CD14-positive monocyte (primary cell): Measurements from ENCODE around the gene ZMYND19. TPM values are rescaled to one million over a fixed set of nuclear protein-coding genes. Genes with fewer than 3 reads are reported as not detected.
A peak's percentile ranks its signal among the peaks of the same experiment; 100 is the strongest.

Experiments used
- DNase-seq, 3 donors: peaks; one replicate each; pipeline ENCODE4 v3.0.0-alpha.2; 2011 to 2022
- H2AFZ ChIP-seq: 2 replicates; pipeline ENCODE4 v1.6.0; 2012; ENCODE audit warnings: mild to moderate bottlenecking, low read depth, low read length, inconsistent platforms; ENCODE audit not compliant: insufficient read depth, poor library complexity, severe bottlenecking
- H3K27ac ChIP-seq, 2 donors: 1 replicate in 1 of 2; 2 replicates in 1 of 2; pipeline ENCODE4 v1.5.1; 2012 to 2013; ENCODE audit warnings: low read length in 2 of 2, control low read depth in 1 of 2, inconsistent platforms in 1 of 2, low read depth in 1 of 2, mild to moderate bottlenecking in 1 of 2
- H3K27me3 ChIP-seq, 2 donors: one replicate each; pipeline versions ENCODE4 v1.6.0 to v1.6.1; 2011 to 2013; ENCODE audit warnings: low read length in 2 of 2; ENCODE audit not compliant: control insufficient read depth in 2 of 2, insufficient read depth in 2 of 2
- H3K36me3 ChIP-seq, 2 donors: replicated peaks in 1 of 2; 1 replicate in 1 of 2; 2 replicates in 1 of 2; pipeline versions ENCODE4 v1.5.1 to v1.6.1; 2012 to 2013; ENCODE audit warnings: low read length in 2 of 2, control low read depth in 1 of 2, inconsistent platforms in 1 of 2, mild to moderate bottlenecking in 1 of 2; ENCODE audit not compliant: insufficient read depth in 2 of 2, control insufficient read depth in 1 of 2
- H3K4me1 ChIP-seq, 2 donors: 1 replicate in 1 of 2; 2 replicates in 1 of 2; pipeline versions ENCODE4 v1.5.1 to v1.6.1; 2012 to 2013; ENCODE audit warnings: low read length in 2 of 2, control low read depth in 1 of 2, inconsistent platforms in 1 of 2, mild to moderate bottlenecking in 1 of 2, moderate library complexity in 1 of 2; ENCODE audit not compliant: insufficient read depth in 2 of 2, control insufficient read depth in 1 of 2
- H3K4me2 ChIP-seq: replicated peaks from 2 replicates; pipeline ENCODE3; 2012; ENCODE audit warnings: low read length, moderate library complexity, mild to moderate bottlenecking; ENCODE audit not compliant: poor library complexity, severe bottlenecking; ENCODE audit errors: extremely low read depth
- H3K4me3 ChIP-seq, 3 experiments: fragments of 200-600 bp in 1 of 3; sonication (generic) in 1 of 3; replicated peaks in 1 of 3; 1 replicate in 2 of 3; 2 replicates in 1 of 3; pipeline ENCODE4 v1.5.1; 2011 to 2013; ENCODE audit warnings: low read length in 3 of 3, mild to moderate bottlenecking in 3 of 3, control low read depth in 2 of 3, low read depth in 2 of 3, inconsistent platforms in 1 of 3, moderate library complexity in 1 of 3
- H3K79me2 ChIP-seq: 2 replicates; pipeline ENCODE4 v1.6.0; 2012; ENCODE audit warnings: mild to moderate bottlenecking, control low read depth, inconsistent platforms, low read length, moderate library complexity; ENCODE audit not compliant: insufficient read depth
- H3K9ac ChIP-seq: 2 replicates; pipeline ENCODE4 v1.6.0; 2017; ENCODE audit warnings: low read length, mild to moderate bottlenecking; ENCODE audit not compliant: insufficient read depth, poor library complexity, severe bottlenecking
- H3K9me3 ChIP-seq, 2 donors: replicated peaks in 1 of 2; 1 replicate in 1 of 2; 2 replicates in 1 of 2; pipeline versions ENCODE4 v1.5.1 to v1.6.1; 2012 to 2013; ENCODE audit warnings: low read length in 2 of 2, control low read depth in 1 of 2; ENCODE audit not compliant: control insufficient read depth in 1 of 2, insufficient read depth in 1 of 2
- H4K20me1 ChIP-seq: 2 replicates; pipeline ENCODE4 v1.6.0; 2012; ENCODE audit warnings: mild to moderate bottlenecking, low read length, control low read depth, moderate library complexity; ENCODE audit not compliant: insufficient read depth
- H3K27ac Mint-ChIP-seq, 7 donors: one replicate each; pipeline ENCODE4 v1.8.0; 2020; ENCODE audit warnings: mild to moderate bottlenecking in 7 of 7, mixed read lengths in 7 of 7, moderate library complexity in 6 of 7, inconsistent platforms in 2 of 7
- H3K27me3 Mint-ChIP-seq, 3 donors: one replicate each; pipeline ENCODE4 v1.8.0; 2021 to 2022; ENCODE audit warnings: low read depth in 3 of 3, mild to moderate bottlenecking in 3 of 3, mixed read lengths in 3 of 3, moderate library complexity in 3 of 3, inconsistent platforms in 1 of 3
- H3K36me3 Mint-ChIP-seq, 2 donors: one replicate each; pipeline ENCODE4 v1.8.0; 2020; ENCODE audit warnings: mixed read lengths in 2 of 2, inconsistent platforms in 1 of 2, mild to moderate bottlenecking in 1 of 2
- H3K4me1 Mint-ChIP-seq: one replicate; pipeline ENCODE4 v1.8.0; 2020; ENCODE audit warnings: mild to moderate bottlenecking, mixed read lengths
- H3K4me3 Mint-ChIP-seq, 2 donors: one replicate each; pipeline ENCODE4 v1.8.0; 2020; ENCODE audit warnings: mild to moderate bottlenecking in 2 of 2, mixed read lengths in 2 of 2, moderate library complexity in 1 of 2
- H3K9me3 Mint-ChIP-seq, 7 donors: one replicate each; pipeline ENCODE4 v1.8.0; 2020 to 2022; ENCODE audit warnings: mixed read lengths in 7 of 7, mild to moderate bottlenecking in 6 of 7, moderate library complexity in 6 of 7, inconsistent platforms in 2 of 7
- WGBS: methylation state at CpG from one replicate; pipeline ENCODE4 v1.1.5; 2013; ENCODE audit warnings: missing lambda C conversion rate; ENCODE audit not compliant: insufficient coverage; 5-methylcytosine and 5-hydroxymethylcytosine counted together
- intact Hi-C, 2 donors: fragments of 100-400 bp; cut with micrococcal nuclease; formaldehyde crosslinking; loops; one replicate each; pipeline versions ENCODE4 v1.15.0 to v1.15.1; 2023
- polyA plus RNA-seq, 3 donors: library from polyadenylated mRNA; depleted of rRNA in 1 of 3; unstranded in 2 of 3; stranded (reverse) in 1 of 3; fragments of 300-500 nt in 2 of 3; fragments of >200 nt in 1 of 3; fragmentation: Illumina TruSeq in 2 of 3; gene quantifications; 1 replicate in 2 of 3; 2 replicates in 1 of 3; pipeline ENCODE4 v1.2.3, GENCODE V29; 2012 to 2021
- TF ChIP-seq, protein P1 (sequence below): fragments of 200-600 bp; IDR thresholded peaks from one replicate; pipeline ENCODE4 v1.8.0; 2022; ENCODE audit warnings: antibody characterized with exemption, mild to moderate bottlenecking

ZMYND19 gene
- polyA plus RNA-seq, 3 donors = 1.9 to 12.4 (median 4.5) TPM

DNA sequence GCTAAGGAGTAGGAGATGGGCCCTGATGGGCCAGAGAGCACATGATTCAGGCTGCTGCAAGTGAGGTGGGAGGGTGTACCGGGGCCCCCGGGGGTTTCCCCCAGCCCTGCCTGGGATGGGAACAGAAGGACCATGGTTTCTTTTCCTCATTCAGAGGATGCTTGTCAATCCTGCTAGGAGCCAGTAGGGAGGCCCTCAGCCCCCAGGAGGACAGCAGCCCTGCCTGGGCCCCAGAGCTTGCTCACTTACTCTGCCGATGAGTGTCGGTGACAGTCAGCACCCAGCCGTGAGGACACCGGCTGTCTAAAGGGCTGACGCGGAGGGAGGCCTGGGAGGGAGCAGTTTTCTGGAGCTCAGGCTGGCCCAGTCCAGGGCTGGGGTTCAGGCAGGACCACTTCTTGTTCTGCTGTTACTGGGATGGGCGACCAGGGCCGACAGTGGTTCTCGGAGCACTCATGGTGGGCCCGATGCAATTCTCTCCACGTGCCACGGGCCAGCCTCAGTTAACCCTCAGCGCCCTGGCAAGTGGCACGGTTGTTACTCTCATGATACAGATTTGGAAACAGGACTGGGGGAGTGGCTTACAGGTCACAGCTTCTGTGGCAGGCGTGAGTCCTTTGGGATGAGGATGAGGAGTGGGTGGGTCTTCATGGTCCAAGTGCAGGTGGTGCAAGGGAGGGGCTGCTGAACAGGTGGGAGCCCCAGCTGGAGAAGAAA lies 17.0 kb upstream of the ZMYND19 start:
- Histone ChIP-seq H3K9ac (peak overlapping the region; percentile 79), H3K9me3 (no peaks in the 10 kb centered on the region), H3K36me3 (peaks cover 0 to under 1% of the 10 kb centered on the region in 2 donors), H3K4me2 (peak overlapping the region; percentile 99), H3K4me3 (peak overlapping the region; percentile 41 to 93 (median 74)), H2AFZ (no peak overlapping the region), H3K4me1 (peaks cover 71 to 74% of the 10 kb centered on the region in 2 donors), H3K79me2 (peaks cover 63% of the 10 kb centered on the region), H3K27ac (peak overlapping the region; percentile 80 to 82), H3K27me3 (no peaks in the 10 kb centered on the region), H4K20me1 (peaks cover 55% of the 10 kb centered on the region)
- H3K27me3 Mint-ChIP-seq = peaks cover 0 to 10% (median 6%) of the 10 kb centered on the region in 3 donors
- TF ChIP-seq, protein P1, sequence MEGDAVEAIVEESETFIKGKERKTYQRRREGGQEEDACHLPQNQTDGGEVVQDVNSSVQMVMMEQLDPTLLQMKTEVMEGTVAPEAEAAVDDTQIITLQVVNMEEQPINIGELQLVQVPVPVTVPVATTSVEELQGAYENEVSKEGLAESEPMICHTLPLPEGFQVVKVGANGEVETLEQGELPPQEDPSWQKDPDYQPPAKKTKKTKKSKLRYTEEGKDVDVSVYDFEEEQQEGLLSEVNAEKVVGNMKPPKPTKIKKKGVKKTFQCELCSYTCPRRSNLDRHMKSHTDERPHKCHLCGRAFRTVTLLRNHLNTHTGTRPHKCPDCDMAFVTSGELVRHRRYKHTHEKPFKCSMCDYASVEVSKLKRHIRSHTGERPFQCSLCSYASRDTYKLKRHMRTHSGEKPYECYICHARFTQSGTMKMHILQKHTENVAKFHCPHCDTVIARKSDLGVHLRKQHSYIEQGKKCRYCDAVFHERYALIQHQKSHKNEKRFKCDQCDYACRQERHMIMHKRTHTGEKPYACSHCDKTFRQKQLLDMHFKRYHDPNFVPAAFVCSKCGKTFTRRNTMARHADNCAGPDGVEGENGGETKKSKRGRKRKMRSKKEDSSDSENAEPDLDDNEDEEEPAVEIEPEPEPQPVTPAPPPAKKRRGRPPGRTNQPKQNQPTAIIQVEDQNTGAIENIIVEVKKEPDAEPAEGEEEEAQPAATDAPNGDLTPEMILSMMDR = no peak
- peak overlapping the region; percentile 82 to 95 (median 93) for H3K27ac Mint-ChIP-seq
- WGBS = 18% methylated on average over 17 of the region's 17 CpGs
- peak overlapping the region; percentile 86 to 96 for H3K4me3 Mint-ChIP-seq
- H3K4me1 Mint-ChIP-seq = peaks cover 72% of the 10 kb centered on the region
- no peaks in the 10 kb centered on the region for H3K9me3 Mint-ChIP-seq
- DNase-seq = peak; percentile 41 to 71 (median 43)
- intact Hi-C loops = loop anchor here (2.0 to 10.0 kb wide), 3 partner anchors 18 to 142 kb away; partner anchors contain the start of genes MRPL41 (in 1 of the 2) and PNPLA7 (in 1 of the 2)
- H3K36me3 Mint-ChIP-seq = peaks cover 4 to 13% of the 10 kb centered on the region in 2 donors

DNA sequence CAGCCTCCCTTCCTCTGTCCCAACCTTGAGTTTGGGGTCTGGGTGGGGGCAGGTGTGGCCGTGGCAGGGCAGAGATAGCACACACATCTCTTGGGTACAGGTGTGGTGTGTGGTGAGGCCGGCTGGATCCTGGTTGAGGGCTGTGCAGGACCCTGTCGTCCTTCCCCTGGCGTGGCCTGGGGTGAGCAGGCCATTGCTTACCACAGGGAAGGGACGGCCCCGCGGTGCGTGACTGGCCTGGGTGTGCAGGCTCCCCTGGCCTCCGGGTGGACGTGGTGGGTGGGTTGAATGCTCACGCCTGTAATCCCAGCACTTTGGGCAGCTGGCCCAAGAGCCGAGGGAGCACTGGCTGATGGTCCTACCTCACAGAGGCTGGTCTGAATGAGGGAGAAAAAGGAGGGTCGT lies 16.4 kb upstream of the ZMYND19 start:
- H3K27ac ChIP-seq = peak overlapping the region; percentile 80 to 82
- H3K27me3 ChIP-seq = no peaks in the 10 kb centered on the region
- no peaks in the 10 kb centered on the region for H3K36me3 ChIP-seq
- intact Hi-C loops = loop anchor here (1.0 to 10.0 kb wide), 4 partner anchors 12 to 142 kb away; partner anchors contain the start of genes MRPL41 (in 1 of the 2) and PNPLA7 (in 1 of the 2)
- peaks cover 57% of the 10 kb centered on the region for H3K79me2 ChIP-seq
- no peaks in the 10 kb centered on the region for H3K9me3 ChIP-seq
- peak overlapping the region; percentile 82 to 95 (median 91) for H3K27ac Mint-ChIP-seq
- TF ChIP-seq, protein P1 = no peak
- H3K9ac ChIP-seq = peak overlapping the region; percentile 79
- peak overlapping the region; percentile 41 to 93 (median 74) for H3K4me3 ChIP-seq
- no peaks in the 10 kb centered on the region for H3K9me3 Mint-ChIP-seq
- H3K4me2 ChIP-seq = peak overlapping the region; percentile 99
- peaks cover 72% of the 10 kb centered on the region for H3K4me1 Mint-ChIP-seq
- H3K27me3 Mint-ChIP-seq = peaks cover 0 to 10% (median 6%) of the 10 kb centered on the region in 3 donors
- DNase-seq = peak in 2 of 3 donors; percentile 25 to 48
- H3K36me3 Mint-ChIP-seq = peaks cover 4 to 13% of the 10 kb centered on the region in 2 donors
- no peak overlapping the region for H2AFZ ChIP-seq
- peaks cover 71 to 74% of the 10 kb centered on the region in 2 donors for H3K4me1 ChIP-seq
- 18% methylated on average over 11 of the region's 13 CpGs for WGBS
- peak overlapping the region; percentile 86 to 96 for H3K4me3 Mint-ChIP-seq
- H4K20me1 ChIP-seq = peaks cover 49% of the 10 kb centered on the region
